Measurements from ENCODE around the gene CDH13. TPM values are rescaled to one million over a fixed set of nuclear protein-coding genes. Genes with fewer than 3 reads are reported as not detected.

The CDH13 gene
- total RNA-seq, 2 experiments from 2014 or later: not detected

GRCh38 chr16:83676086-83676485 is 1049.3 kb downstream of the CDH13 start:
- CTCF ChIA-PET (ENCODE audit: unreplicated experiment): no interaction called here
- Histone ChIP-seq H3K4me1 (ENCODE audit: insufficient read depth, low read length, poor library complexity, severe bottlenecking) (no peaks in the 10 kb centered on the region), H3K9me3 (ENCODE audit: low read length) (no peaks in the 10 kb centered on the region), H3K27ac (ENCODE audit: low read depth, low read length, poor library complexity, severe bottlenecking) (no peak overlapping the region), H3K4me2 (ENCODE audit: low read length) (no peak overlapping the region), H3K9me2 (ENCODE audit: insufficient read depth, low read length) (no peaks in the 10 kb centered on the region), H4K20me1 (ENCODE audit: insufficient read depth, low read length) (no peaks in the 10 kb centered on the region), H3K4me3 (ENCODE audit: low read depth, low read length, poor library complexity, severe bottlenecking) (no peak overlapping the region), H2AFZ (ENCODE audit: low read length) (no peak overlapping the region), H3K79me2 (ENCODE audit: insufficient read depth, low read depth, low read length) (no peaks in the 10 kb centered on the region), H3K36me3 (ENCODE audit: insufficient read depth, low read length) (no peaks in the 10 kb centered on the region)
- DNase-seq (ENCODE audit: low spot score): no peak
- intact Hi-C loops (cut with micrococcal nuclease; ENCODE audit: unreplicated experiment): no loop called here
- no TSS peak for BruUV-seq (replicated peaks)
- TF ChIP-seq CTCF (conservative IDR thresholded peaks at IDR 0.05; ENCODE audit: low read length): no peak
- TF ChIP-seq EZH2phosphoT487 (IDR thresholded peaks at IDR 0.05; ENCODE audit: borderline replicate concordance, low read depth, low read length): no peak
- POLR2A ChIA-PET: no interaction called here

- no TSS peak for BruUV-seq (replicated peaks)
- DNase-seq (ENCODE audit: low spot score): no peak
- Histone ChIP-seq H3K4me3 (ENCODE audit: low read depth, low read length, poor library complexity, severe bottlenecking) (no peak overlapping the region), H3K9me2 (ENCODE audit: insufficient read depth, low read length) (no peaks in the 10 kb centered on the region), H3K36me3 (ENCODE audit: insufficient read depth, low read length) (no peaks in the 10 kb centered on the region), H3K79me2 (ENCODE audit: insufficient read depth, low read depth, low read length) (no peaks in the 10 kb centered on the region), H4K20me1 (ENCODE audit: insufficient read depth, low read length) (no peaks in the 10 kb centered on the region), H2AFZ (ENCODE audit: low read length) (no peak overlapping the region), H3K9me3 (ENCODE audit: low read length) (no peaks in the 10 kb centered on the region), H3K4me2 (ENCODE audit: low read length) (no peak overlapping the region), H3K4me1 (ENCODE audit: insufficient read depth, low read length, poor library complexity, severe bottlenecking) (no peaks in the 10 kb centered on the region), H3K27ac (ENCODE audit: low read depth, low read length, poor library complexity, severe bottlenecking) (no peak overlapping the region)
- intact Hi-C loops (cut with micrococcal nuclease; ENCODE audit: unreplicated experiment): no loop called here
- TF ChIP-seq EZH2phosphoT487 (IDR thresholded peaks at IDR 0.05; ENCODE audit: borderline replicate concordance, low read depth, low read length): no peak
- no peak for TF ChIP-seq CTCF (conservative IDR thresholded peaks at IDR 0.05; ENCODE audit: low read length)
- CTCF ChIA-PET (ENCODE audit: unreplicated experiment): no interaction called here
- POLR2A ChIA-PET: no interaction called here
Measured at GRCh38 chr16:83680980-83681379, 1054.2 kb downstream of the CDH13 start.

- BruUV-seq (replicated peaks): no TSS peak
- H4K20me1 ChIP-seq (ENCODE audit: insufficient read depth, low read length): no peaks in the 10 kb centered on the region
- H2AFZ ChIP-seq (ENCODE audit: low read length): no peak overlapping the region
- H3K4me1 ChIP-seq (ENCODE audit: insufficient read depth, low read length, poor library complexity, severe bottlenecking): no peaks in the 10 kb centered on the region
- intact Hi-C loops (cut with micrococcal nuclease; ENCODE audit: unreplicated experiment): no loop called here
- H3K9me3 ChIP-seq (ENCODE audit: low read length): no peaks in the 10 kb centered on the region
- DNase-seq (ENCODE audit: low spot score): no peak
- POLR2A ChIA-PET: interaction anchor here (0.6 kb wide), 1 partner anchor 82 kb away, joined by 3 read pairs; no protein-coding TSS in a partner anchor
- CTCF ChIA-PET (ENCODE audit: unreplicated experiment): no interaction called here
- TF ChIP-seq CTCF (conservative IDR thresholded peaks at IDR 0.05; ENCODE audit: low read length): no peak
- no peak for TF ChIP-seq EZH2phosphoT487 (IDR thresholded peaks at IDR 0.05; ENCODE audit: borderline replicate concordance, low read depth, low read length)
- no peaks in the 10 kb centered on the region for H3K9me2 ChIP-seq (ENCODE audit: insufficient read depth, low read length)
- H3K4me2 ChIP-seq (ENCODE audit: low read length): no peak overlapping the region
- no peaks in the 10 kb centered on the region for H3K36me3 ChIP-seq (ENCODE audit: insufficient read depth, low read length)
- no peaks in the 10 kb centered on the region for H3K79me2 ChIP-seq (ENCODE audit: insufficient read depth, low read depth, low read length)
- H3K27ac ChIP-seq (ENCODE audit: low read depth, low read length, poor library complexity, severe bottlenecking): no peak overlapping the region
- H3K4me3 ChIP-seq (ENCODE audit: low read depth, low read length, poor library complexity, severe bottlenecking): no peak overlapping the region
Measured at GRCh38 chr16:83681381-83681956, 1054.7 kb downstream of the CDH13 start.

Data from OCI-LY7 (cell line).